Measurements from ENCODE around the gene NOS1.
"Not testable (repeated sequence)": the region's sequence is repeated elsewhere in the genome, so short reads cannot be mapped to it uniquely, and the experiment has no call there.

Gene NOS1

GRCh38 chr12:117199956-117200744 is 161.3 kb downstream of the NOS1 start:
- H3K36me3 ChIP-seq (ENCODE audit: insufficient read depth, low read depth, low read length); H3K27ac ChIP-seq (ENCODE audit: low read length); H3K27me3 ChIP-seq (ENCODE audit: insufficient read depth, low read length); H3K9ac ChIP-seq (ENCODE audit: low read depth, low read length); H3K4me1 ChIP-seq (ENCODE audit: insufficient read depth, low read length); H3K4me3 ChIP-seq (ENCODE audit: low read length); H3K9me3 ChIP-seq (ENCODE audit: insufficient read depth, low read depth, low read length): not testable (repeated sequence)

DNA sequence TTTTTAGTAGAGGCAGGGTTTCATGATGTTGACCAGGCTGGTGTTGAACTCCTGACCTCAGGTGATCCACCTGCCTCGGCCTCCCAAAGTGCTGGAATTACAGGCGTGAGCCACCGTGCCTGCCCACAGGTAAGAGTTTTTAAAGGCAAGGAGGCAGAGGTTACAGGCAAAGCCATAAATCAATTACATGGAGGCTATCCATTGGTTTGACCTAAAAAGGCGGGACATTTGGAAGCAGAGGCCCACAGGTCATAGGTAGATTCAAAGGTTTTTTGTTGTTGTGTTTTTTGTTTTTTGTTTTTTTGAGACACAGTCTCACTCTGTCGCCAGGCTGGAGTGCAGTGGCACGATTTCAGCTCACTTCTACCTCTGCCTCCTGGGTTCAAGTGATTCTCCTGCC is 165.1 kb downstream of the NOS1 start:
- not testable (repeated sequence) for H3K9me3 ChIP-seq (ENCODE audit: insufficient read depth, low read depth, low read length); H3K27ac ChIP-seq (ENCODE audit: low read length); H3K4me1 ChIP-seq (ENCODE audit: insufficient read depth, low read length); H3K27me3 ChIP-seq (ENCODE audit: insufficient read depth, low read length); H3K36me3 ChIP-seq (ENCODE audit: insufficient read depth, low read depth, low read length); H3K4me3 ChIP-seq (ENCODE audit: low read length); H3K9ac ChIP-seq (ENCODE audit: low read depth, low read length)

GRCh38 chr12:117195027-117195426 is 166.4 kb downstream of the NOS1 start:
- H3K4me1 ChIP-seq (ENCODE audit: insufficient read depth, low read length); H3K4me3 ChIP-seq (ENCODE audit: low read length); H3K36me3 ChIP-seq (ENCODE audit: insufficient read depth, low read depth, low read length); H3K27me3 ChIP-seq (ENCODE audit: insufficient read depth, low read length); H3K9ac ChIP-seq (ENCODE audit: low read depth, low read length); H3K9me3 ChIP-seq (ENCODE audit: insufficient read depth, low read depth, low read length); H3K27ac ChIP-seq (ENCODE audit: low read length): not testable (repeated sequence)

DNA sequence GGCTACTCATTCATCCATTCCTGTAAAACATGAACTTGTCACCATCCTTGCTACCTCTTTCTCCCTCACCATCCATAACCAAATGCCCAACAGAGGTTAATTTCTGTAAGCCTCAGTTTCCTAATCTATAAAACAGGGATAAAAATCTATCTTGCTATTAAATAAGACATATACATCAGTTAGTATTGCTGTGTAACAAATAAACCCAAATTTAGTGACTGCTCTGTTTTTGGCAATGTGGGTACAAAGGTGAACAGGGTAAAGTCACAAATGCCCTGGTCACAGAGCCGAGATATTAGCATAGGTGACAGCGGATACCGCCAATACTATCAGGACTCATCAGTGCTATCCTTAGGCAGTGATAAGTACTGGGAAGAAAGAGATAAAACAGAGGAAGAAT is 167.5 kb downstream of the NOS1 start:
- Histone ChIP-seq H3K27me3 (ENCODE audit: insufficient read depth, low read length) (no peaks in the 10 kb centered on the region; the same call in 1 of the 2 replicates), H3K27ac (ENCODE audit: low read length) (no peak overlapping the region), H3K9me3 (ENCODE audit: insufficient read depth, low read depth, low read length) (no peaks in the 10 kb centered on the region; the same call in 1 of the 2 replicates), H3K9ac (ENCODE audit: low read depth, low read length) (no peak overlapping the region), H3K4me1 (ENCODE audit: insufficient read depth, low read length) (peaks cover 7% of the 10 kb centered on the region; the same call in 1 of the 2 replicates), H3K36me3 (ENCODE audit: insufficient read depth, low read depth, low read length) (no peaks in the 10 kb centered on the region), H3K4me3 (ENCODE audit: low read length) (no peak overlapping the region)

- not testable (repeated sequence) for H3K9ac ChIP-seq (ENCODE audit: low read depth, low read length); H3K27me3 ChIP-seq (ENCODE audit: insufficient read depth, low read length); H3K4me3 ChIP-seq (ENCODE audit: low read length); H3K36me3 ChIP-seq (ENCODE audit: insufficient read depth, low read depth, low read length); H3K9me3 ChIP-seq (ENCODE audit: insufficient read depth, low read depth, low read length); H3K27ac ChIP-seq (ENCODE audit: low read length)
- H3K4me1 ChIP-seq (ENCODE audit: insufficient read depth, low read length) = peaks cover 12% of the 10 kb centered on the region; the same call in 1 of the 2 replicates
Measured at GRCh38 chr12:117192581-117192980, 168.8 kb downstream of the NOS1 start.

DNA sequence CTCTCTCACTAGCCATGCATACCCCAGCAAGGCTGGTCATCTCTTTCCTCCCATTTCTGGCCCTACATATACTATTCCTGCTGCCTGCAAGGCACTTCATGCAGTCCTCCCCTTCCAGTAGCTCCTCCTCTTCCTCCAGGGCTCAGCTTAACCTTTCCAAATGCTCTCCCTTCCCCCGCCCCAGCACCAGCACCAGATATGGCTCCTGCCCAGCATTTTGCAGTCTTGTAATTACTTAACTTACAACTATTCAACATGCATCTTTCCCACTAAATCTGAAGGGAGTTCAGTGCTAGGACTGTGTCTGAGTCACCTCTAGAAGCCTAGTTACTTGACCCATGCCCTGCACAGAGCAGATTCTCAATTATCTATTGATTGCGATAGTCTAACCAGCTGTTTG is 169.4 kb downstream of the NOS1 start:
- no peaks in the 10 kb centered on the region; the same call in 1 of the 2 replicates for H3K27me3 ChIP-seq (ENCODE audit: insufficient read depth, low read length)
- H3K36me3 ChIP-seq (ENCODE audit: insufficient read depth, low read depth, low read length) = peaks cover 9% of the 10 kb centered on the region; the same call in 1 of the 2 replicates
- no peak overlapping the region for H3K4me3 ChIP-seq (ENCODE audit: low read length)
- no peak overlapping the region for H3K27ac ChIP-seq (ENCODE audit: low read length)
- H3K9me3 ChIP-seq (ENCODE audit: insufficient read depth, low read depth, low read length) = no peaks in the 10 kb centered on the region; the same call in 1 of the 2 replicates
- H3K9ac ChIP-seq (ENCODE audit: low read depth, low read length) = no peak overlapping the region
- peaks cover 12% of the 10 kb centered on the region; the same call in 1 of the 2 replicates for H3K4me1 ChIP-seq (ENCODE audit: insufficient read depth, low read length)

DNA sequence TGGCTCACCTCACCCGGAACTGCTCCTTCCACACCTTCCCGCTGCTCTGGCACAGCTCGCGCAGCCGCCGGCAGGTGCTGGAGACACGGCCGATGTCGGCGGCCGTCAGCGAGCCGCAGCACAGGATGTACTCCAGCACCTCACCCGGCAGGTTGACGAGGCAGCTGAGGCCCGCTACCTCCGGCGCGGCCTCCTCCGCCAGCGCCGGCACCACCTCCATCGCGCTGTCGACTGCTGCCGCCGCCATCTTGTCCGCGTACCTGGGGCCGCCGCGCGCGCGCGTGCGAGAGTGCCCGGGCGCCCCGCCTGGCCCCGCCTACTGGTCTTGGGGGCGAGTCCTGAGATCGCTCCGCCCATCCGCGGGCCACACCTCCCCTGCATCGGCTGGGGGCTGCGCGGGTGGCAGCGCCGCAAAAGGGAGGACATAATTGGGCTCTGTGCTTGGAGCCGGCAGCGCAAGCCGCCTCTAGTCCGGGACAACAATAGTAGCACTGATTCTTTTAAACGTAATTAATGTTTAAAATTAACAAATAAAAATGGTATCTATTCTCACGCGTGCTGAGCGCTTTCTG is 171.1 kb downstream of the NOS1 start, which contains the start of gene FBXO21:
Gene FBXO21 (minus strand): TSS at position 261 of the 572 bp plus-strand sequence. CDS start 14 bp downstream, at position 247.
- Histone ChIP-seq H3K9me3 (ENCODE audit: insufficient read depth, low read depth, low read length) (no peaks in the 10 kb centered on the region; the same call in 1 of the 2 replicates), H3K4me3 (ENCODE audit: low read length) (peak within 1 kb of the TSS; percentile 99), H3K36me3 (ENCODE audit: insufficient read depth, low read depth, low read length) (peaks cover 24% of the 10 kb centered on the region), H3K4me1 (ENCODE audit: insufficient read depth, low read length) (peaks cover 12% of the 10 kb centered on the region; the same call in 1 of the 2 replicates), H3K9ac (ENCODE audit: low read depth, low read length) (peak within 1 kb of the TSS; percentile 89), H3K27me3 (ENCODE audit: insufficient read depth, low read length) (no peaks in the 10 kb centered on the region; the same call in 1 of the 2 replicates), H3K27ac (ENCODE audit: low read length) (no peak within 1 kb of the TSS)

- H3K27ac ChIP-seq (ENCODE audit: low read length) = no peak overlapping the region
- peak overlapping the region; percentile 99 for H3K4me3 ChIP-seq (ENCODE audit: low read length)
- no peaks in the 10 kb centered on the region; the same call in 1 of the 2 replicates for H3K9me3 ChIP-seq (ENCODE audit: insufficient read depth, low read depth, low read length)
- H3K27me3 ChIP-seq (ENCODE audit: insufficient read depth, low read length) = no peaks in the 10 kb centered on the region; the same call in 1 of the 2 replicates
- peaks cover 30% of the 10 kb centered on the region for H3K36me3 ChIP-seq (ENCODE audit: insufficient read depth, low read depth, low read length)
- H3K4me1 ChIP-seq (ENCODE audit: insufficient read depth, low read length) = peaks cover 12% of the 10 kb centered on the region; the same call in 1 of the 2 replicates
- H3K9ac ChIP-seq (ENCODE audit: low read depth, low read length) = peak overlapping the region; percentile 89
Measured at GRCh38 chr12:117189725-117190209, 171.7 kb downstream of the NOS1 start.

DNA sequence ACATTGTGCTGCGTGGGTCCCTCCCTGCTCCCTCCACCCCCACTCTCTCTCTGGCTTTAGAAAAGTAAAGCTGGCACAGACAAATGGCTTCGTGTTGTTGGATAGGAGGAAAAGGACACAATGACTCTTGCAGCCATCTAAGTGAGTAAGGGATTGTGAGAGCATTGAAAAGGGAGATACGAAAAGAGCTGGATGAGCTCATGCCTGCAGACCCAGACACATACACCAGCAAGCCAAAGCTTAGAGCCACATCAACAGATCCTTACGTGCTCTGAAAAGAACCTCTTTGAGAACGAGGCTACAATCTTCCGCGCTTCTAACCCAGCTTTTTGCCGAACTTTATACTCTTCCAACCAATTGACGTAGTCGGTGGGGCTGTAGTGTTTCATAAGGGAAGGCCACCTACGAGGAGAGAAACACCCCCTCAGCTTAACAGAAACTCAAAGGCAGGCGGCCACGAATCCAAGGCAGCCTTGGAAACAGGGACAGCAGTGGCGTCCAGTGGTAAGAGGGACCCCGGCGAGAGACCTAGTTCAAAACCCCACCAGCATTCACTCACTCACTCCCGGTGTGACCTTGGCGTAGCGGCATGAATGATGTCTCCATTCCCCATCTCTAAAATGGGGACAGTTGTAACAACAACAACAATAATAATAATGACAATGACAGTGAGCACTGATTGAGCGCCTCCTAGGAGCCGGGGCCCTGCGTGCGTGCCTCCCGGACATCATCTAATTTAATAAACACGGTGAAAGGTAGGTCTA is 172.3 kb downstream of the NOS1 start:
- H3K9ac ChIP-seq (ENCODE audit: low read depth, low read length) = peak overlapping the region; percentile 89
- H3K36me3 ChIP-seq (ENCODE audit: insufficient read depth, low read depth, low read length) = peaks cover 36% of the 10 kb centered on the region
- H3K4me3 ChIP-seq (ENCODE audit: low read length) = peak overlapping the region; percentile 99
- no peak overlapping the region for H3K27ac ChIP-seq (ENCODE audit: low read length)
- no peaks in the 10 kb centered on the region; the same call in 1 of the 2 replicates for H3K9me3 ChIP-seq (ENCODE audit: insufficient read depth, low read depth, low read length)
- H3K4me1 ChIP-seq (ENCODE audit: insufficient read depth, low read length) = peaks cover 12% of the 10 kb centered on the region; the same call in 1 of the 2 replicates
- no peaks in the 10 kb centered on the region; the same call in 1 of the 2 replicates for H3K27me3 ChIP-seq (ENCODE audit: insufficient read depth, low read length)

DNA sequence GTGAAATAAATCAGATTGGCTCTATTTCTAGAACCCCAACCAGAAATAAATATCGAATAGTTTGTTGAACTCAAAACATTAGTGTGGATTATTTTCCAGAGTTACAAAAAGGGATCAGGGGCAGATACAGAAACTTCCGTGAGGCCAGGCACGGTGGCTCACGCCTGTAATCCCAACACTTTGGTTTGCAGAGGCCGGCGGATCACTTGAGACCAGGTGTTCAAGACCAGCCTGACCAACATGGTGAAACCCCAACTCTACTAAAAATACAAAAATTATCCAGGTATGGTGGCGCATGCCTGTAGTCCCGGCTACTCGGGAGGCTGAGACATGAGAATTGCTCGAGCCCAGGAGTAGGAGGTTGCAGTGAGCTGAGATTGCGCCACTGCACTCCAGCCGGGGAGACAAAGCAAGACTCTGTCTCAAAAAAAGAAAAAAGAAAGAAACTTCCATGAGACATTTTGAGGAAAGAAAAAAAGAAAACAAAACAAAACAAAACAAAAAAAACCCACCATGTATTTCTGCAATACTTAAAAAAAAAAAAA is 173.2 kb downstream of the NOS1 start:
- Histone ChIP-seq H3K27me3 (ENCODE audit: insufficient read depth, low read length) (no peaks in the 10 kb centered on the region; the same call in 1 of the 2 replicates), H3K36me3 (ENCODE audit: insufficient read depth, low read depth, low read length) (peaks cover 45% of the 10 kb centered on the region), H3K27ac (ENCODE audit: low read length) (no peak overlapping the region), H3K4me1 (ENCODE audit: insufficient read depth, low read length) (peaks cover 12% of the 10 kb centered on the region; the same call in 1 of the 2 replicates), H3K4me3 (ENCODE audit: low read length) (peak overlapping the region; percentile 99; the same call in 1 of the 2 replicates), H3K9ac (ENCODE audit: low read depth, low read length) (no peak overlapping the region; the same call in 1 of the 2 replicates), H3K9me3 (ENCODE audit: insufficient read depth, low read depth, low read length) (no peaks in the 10 kb centered on the region)

GRCh38 chr12:117187421-117187820 is 174.0 kb downstream of the NOS1 start:
- Histone ChIP-seq H3K36me3 (ENCODE audit: insufficient read depth, low read depth, low read length) (peaks cover 51% of the 10 kb centered on the region), H3K9ac (ENCODE audit: low read depth, low read length) (no peak overlapping the region), H3K27ac (ENCODE audit: low read length) (no peak overlapping the region), H3K4me1 (ENCODE audit: insufficient read depth, low read length) (peaks cover 12% of the 10 kb centered on the region; the same call in 1 of the 2 replicates), H3K27me3 (ENCODE audit: insufficient read depth, low read length) (no peaks in the 10 kb centered on the region; the same call in 1 of the 2 replicates), H3K4me3 (ENCODE audit: low read length) (no peak overlapping the region), H3K9me3 (ENCODE audit: insufficient read depth, low read depth, low read length) (no peaks in the 10 kb centered on the region)
